Endometrial microvascular endothelial cells (primary cell): ENCODE measurements around the gene RBM44. TPM values are rescaled to one million over a fixed set of nuclear protein-coding genes. Genes with fewer than 3 reads are reported as not detected.
"Not testable (repeated sequence)": the region's sequence is repeated elsewhere in the genome, so short reads cannot be mapped to it uniquely, and the experiment has no call there.

Experiments used
- in situ Hi-C: cut with HindIII; loops from 2 replicates; pipeline ENCODE4 v1.10.0; 2017; ENCODE audit warnings: low sequenced_read_pairs, low pct_unique_long_range_greater_than_20kb; ENCODE audit errors: inconsistent ontology term
- total RNA-seq: library from RNA; depleted of rRNA; stranded (reverse); fragments of >200 nt; gene quantifications from one replicate; pipeline ENCODE4 v1.2.3, GENCODE V29; 2015; ENCODE audit errors: inconsistent ontology term

The RBM44 gene
- 0.09 TPM for total RNA-seq

- in situ Hi-C loops = no loop called here
These were observed at the start of gene RBM44 for GRCh38 chr2:237798236-237799059. RBM44 (plus strand) TSS chr2:237798779; CDS start chr2:237813610, 14,831 bp downstream.

GRCh38 chr2:237749002-237749401, 49.6 kb upstream of the RBM44 start:
- in situ Hi-C loops = no loop called here

GRCh38 chr2:237749961-237750360, 48.6 kb upstream of the RBM44 start:
- in situ Hi-C loops = no loop called here

- in situ Hi-C loops = not testable (repeated sequence)
These were observed 48.1 kb upstream of the RBM44 start for GRCh38 chr2:237750441-237750840.

GRCh38 chr2:237752761-237753165, 45.8 kb upstream of the RBM44 start:
- in situ Hi-C loops = no loop called here

- in situ Hi-C loops = no loop called here
These were observed 44.4 kb upstream of the RBM44 start for GRCh38 chr2:237754182-237754581.

- in situ Hi-C loops = no loop called here
These were observed 43.8 kb upstream of the RBM44 start for GRCh38 chr2:237754626-237755248.

GRCh38 chr2:237757616-237758015, 41.0 kb upstream of the RBM44 start:
- in situ Hi-C loops = no loop called here

- in situ Hi-C loops = no loop called here
These were observed 40.4 kb upstream of the RBM44 start for GRCh38 chr2:237758185-237758584.

GRCh38 chr2:237759176-237759575, 39.4 kb upstream of the RBM44 start:
- in situ Hi-C loops = no loop called here

- in situ Hi-C loops = no loop called here
These were observed 37.8 kb upstream of the RBM44 start for GRCh38 chr2:237760506-237761502.

- in situ Hi-C loops = not testable (repeated sequence)
These were observed 36.0 kb upstream of the RBM44 start for GRCh38 chr2:237762291-237763182.

- in situ Hi-C loops = no loop called here
These were observed 34.8 kb upstream of the RBM44 start for GRCh38 chr2:237763812-237764211.

GRCh38 chr2:237765122-237765521, 33.5 kb upstream of the RBM44 start:
- in situ Hi-C loops = not testable (repeated sequence)

- in situ Hi-C loops = no loop called here
These were observed 32.7 kb upstream of the RBM44 start for GRCh38 chr2:237765875-237766274.

GRCh38 chr2:237766340-237766739, 32.2 kb upstream of the RBM44 start:
- in situ Hi-C loops = no loop called here

GRCh38 chr2:237772513-237772912, 26.1 kb upstream of the RBM44 start:
- in situ Hi-C loops = no loop called here

- in situ Hi-C loops = no loop called here
These were observed 24.8 kb upstream of the RBM44 start for GRCh38 chr2:237773826-237774225.
